K562 (cell line): Measurements from ENCODE around the gene PDIA4. TPM values are rescaled to one million over a fixed set of nuclear protein-coding genes. Genes with fewer than 3 reads are reported as not detected.

ENCODE experiments used
- ATAC-seq: fragments of 200-7000 bp; cut with Tn5 transposase; 3 replicates; pipeline ENCODE4 v1.9.1; 2020; ENCODE audit warnings: moderate library complexity
- BruUV-seq: library from RNA; stranded (reverse); fragments of 400-500 nt; replicated peaks from 2 replicates; lab custom pipeline; 2021; lab: Mats Ljungman, UMichigan
- CTCF ChIA-PET: fragments of 300-600 bp; formaldehyde crosslinking; extraction: SDS; loops from one replicate; lab custom pipeline; 2021; ENCODE audit warnings: low intra/inter-chr PET ratio; lab: Yijun Ruan, JAX
- POLR2A ChIA-PET: fragments of 300-600, 350-650 bp; sonication (Branson Sonifier 250); formaldehyde crosslinking; extraction: SDS; loops from one replicate; lab custom pipeline; 2021; ENCODE audit warnings: antibody characterized with exemption, inconsistent platforms; lab: Yijun Ruan, JAX
- DNase-seq, 4 experiments: peaks; one replicate each; pipeline versions ENCODE4 v3.0.0 to v3.0.0-alpha.2; 2011 to 2018; ENCODE audit warnings: low spot score in 3 of 4, mixed read lengths in 3 of 4; ENCODE audit errors: extremely low read depth in 1 of 4
- FAIRE-seq: peaks from 2 replicates; lab custom pipeline; 2011; peaks lifted over from hg19 to GRCh38; lab: Jason Lieb, UNC
- H2AFZ ChIP-seq: 2 replicates; pipeline ENCODE4 v1.6.0; 2011; ENCODE audit warnings: low read depth, low read length, control low read depth, inconsistent platforms
- H3K27ac ChIP-seq: fragments of 200-600 bp; 3 replicates; pipeline ENCODE4 v1.8.0; 2011; ENCODE audit warnings: low read depth, mild to moderate bottlenecking, control low read depth, inconsistent platforms, low read length, moderate library complexity, mixed read lengths; ENCODE audit errors: extremely low read depth
- H3K27me3 ChIP-seq, 2 experiments: fragments of 300-600 bp in 1 of 2; 2 replicates in 1 of 2; 3 replicates in 1 of 2; pipeline versions ENCODE4 v1.6.0 to v1.8.0; 2011; ENCODE audit warnings: inconsistent platforms in 2 of 2, low read length in 2 of 2, mild to moderate bottlenecking in 1 of 2, mixed read lengths in 1 of 2, moderate library complexity in 1 of 2; ENCODE audit not compliant: control insufficient read depth in 2 of 2, insufficient read depth in 2 of 2
- H3K36me3 ChIP-seq: fragments of 300-600 bp; 3 replicates; pipeline ENCODE4 v1.8.0; 2011; ENCODE audit warnings: mild to moderate bottlenecking, low read length, inconsistent platforms; ENCODE audit not compliant: control insufficient read depth, insufficient read depth
- H3K4me1 ChIP-seq, 2 experiments: fragments of 200-600 bp in 1 of 2; replicated peaks in 1 of 2; 2 replicates in 1 of 2; 3 replicates in 1 of 2; pipeline versions ENCODE4 v1.5.1 to v1.8.0; 2011; ENCODE audit warnings: inconsistent platforms in 2 of 2, low read length in 2 of 2, mild to moderate bottlenecking in 1 of 2, mixed read lengths in 1 of 2, moderate library complexity in 1 of 2; ENCODE audit not compliant: control insufficient read depth in 2 of 2, insufficient read depth in 2 of 2
- H3K4me2 ChIP-seq: 2 replicates; pipeline ENCODE4 v1.6.1; 2011; ENCODE audit warnings: low read length, control low read depth, inconsistent platforms, mixed read lengths; ENCODE audit not compliant: insufficient read depth
- H3K4me3 ChIP-seq: fragments of 200-600 bp; sonication (generic), shearing (Covaris generic); 2 replicates; pipeline ENCODE4 v1.5.1; 2016; ENCODE audit warnings: control low read depth, inconsistent platforms
- H3K79me2 ChIP-seq: fragments of 200-600 bp; 3 replicates; pipeline ENCODE4 v1.8.0; 2011; ENCODE audit warnings: low read length, inconsistent platforms; ENCODE audit not compliant: control insufficient read depth, insufficient read depth
- H3K9ac ChIP-seq, 2 experiments: 2 replicates each; pipeline versions ENCODE4 v1.6.0 to v1.6.1; 2011; ENCODE audit warnings: low read depth in 2 of 2, low read length in 2 of 2, control low read depth in 1 of 2, inconsistent platforms in 1 of 2, mild to moderate bottlenecking in 1 of 2, mixed read lengths in 1 of 2; ENCODE audit not compliant: insufficient read depth in 1 of 2
- H3K9me1 ChIP-seq: one replicate; pipeline ENCODE4 v1.6.0; 2011; ENCODE audit warnings: inconsistent platforms, mild to moderate bottlenecking, low read length, moderate library complexity; ENCODE audit not compliant: control insufficient read depth, insufficient read depth
- H3K9me3 ChIP-seq: replicated peaks from 2 replicates; pipeline ENCODE4 v1.5.1; 2011; ENCODE audit warnings: low read depth, low read length, inconsistent platforms; ENCODE audit not compliant: control insufficient read depth, insufficient read depth
- H4K20me1 ChIP-seq: replicated peaks from 2 replicates; pipeline ENCODE4 v1.6.1; 2011; ENCODE audit warnings: low read length, inconsistent platforms, mixed read lengths; ENCODE audit not compliant: control insufficient read depth, insufficient read depth
- CBX5 ChIP-seq: IDR thresholded peaks from 2 replicates; pipeline ENCODE4 v1.6.1; 2014; ENCODE audit warnings: low read depth, borderline replicate concordance
- FOS ChIP-seq: IDR thresholded peaks from 3 replicates; pipeline ENCODE4 v1.6.1; 2011; ENCODE audit not compliant: insufficient read length; ENCODE audit errors: extremely low read depth
- FOXJ2 ChIP-seq: fragments of 200-800 bp; sonication (Bioruptor generic); IDR thresholded peaks from 2 replicates; pipeline ENCODE4 v1.6.1; 2016; ENCODE audit warnings: missing genetic modification characterization, missing compliant biosample characterization
- FOXP1 ChIP-seq: sonication (generic); formaldehyde crosslinking; IDR thresholded peaks from 2 replicates; pipeline ENCODE4 v1.8.0; 2022; ENCODE audit warnings: mild to moderate bottlenecking, missing genetic modification reagents
- KDM4B ChIP-seq, 2 experiments: fragments of 450-650 bp in 1 of 2; sonication (generic) in 1 of 2; IDR thresholded peaks; 2 replicates each; pipeline ENCODE4 v1.6.1; 2016 to 2017; ENCODE audit warnings: borderline replicate concordance in 2 of 2, antibody characterized with exemption in 1 of 2, low read depth in 1 of 2, mild to moderate bottlenecking in 1 of 2
- SMARCA5 ChIP-seq: fragments of 450-650 bp; IDR thresholded peaks from 2 replicates; pipeline ENCODE4 v1.6.1; 2016
- ZBTB8A ChIP-seq: fragments of 450-650 bp; IDR thresholded peaks from 2 replicates; pipeline ENCODE4 v1.6.1; 2018; ENCODE audit warnings: mild to moderate bottlenecking, moderate library complexity; ENCODE audit not compliant: partially characterized antibody
- ZNF165 ChIP-seq: fragments of 250-450 bp; sonication (Bioruptor Pico); IDR thresholded peaks from 2 replicates; pipeline ENCODE4 v1.4.0; 2020; ENCODE audit warnings: borderline replicate concordance
- ZNF316 ChIP-seq: fragments of 450-650 bp; IDR thresholded peaks from 2 replicates; pipeline ENCODE4 v1.6.1; 2016
- ZNF589 ChIP-seq: fragments of 200-800 bp; sonication (Bioruptor generic); IDR thresholded peaks from 2 replicates; pipeline ENCODE4 v1.6.1; 2016; ENCODE audit warnings: low read depth, missing genetic modification characterization, missing compliant biosample characterization
- WGBS: fragments of 100-300 bp; shearing (Covaris generic); methylation state at CpG from one replicate; pipeline ENCODE4 v1.1.6; 2016; ENCODE audit warnings: low coverage, mixed read lengths; ENCODE audit not compliant: insufficient coverage; ENCODE audit errors: missing lambda C conversion rate; 5-methylcytosine and 5-hydroxymethylcytosine counted together
- in situ Hi-C: fragments of 300-500 bp; cut with MboI; formaldehyde crosslinking; loops from 4 replicates; pipeline ENCODE4 v1.15.0; 2018; ENCODE audit warnings: inconsistent platforms, mixed read lengths
- intact Hi-C: fragments of 100-400 bp; cut with micrococcal nuclease; formaldehyde crosslinking; loops from 2 replicates; pipeline ENCODE4 v1.14.2; 2022
- polyA plus RNA-seq, 8 experiments: library from polyadenylated mRNA; depleted of rRNA in 4 of 8; stranded (reverse) in 5 of 8; unstranded in 3 of 8; fragments of >200 nt; fragmentation: Nextera tagmentation in 2 of 8; fragmentation: Illumina TruSeq in 1 of 8; extraction: Ambion mirVana in 2 of 8; extraction: Trizol in 1 of 8; gene quantifications; 2 replicates each; pipeline versions ENCODE4 v1.2.1 to v1.2.3, GENCODE V29; 2011 to 2014; ENCODE audit warnings: inconsistent platforms in 1 of 8, missing spikeins in 1 of 8
- total RNA-seq, 7 experiments: library from RNA; depleted of rRNA in 6 of 7; stranded (reverse); fragments of >200 nt in 6 of 7; fragmentation: Illumina TruSeq in 2 of 7; extraction: Trizol in 2 of 7; gene quantifications; 2 replicates each; pipeline versions ENCODE4 v1.2.1 to v1.2.3, GENCODE V29; 2011 to 2021; ENCODE audit warnings: low replicate concordance in 1 of 7
- TF ChIP-seq, protein P1 (sequence below): fragments of 450-650 bp; conservative IDR thresholded peaks from 2 replicates; pipeline ENCODE4 v1.6.1; 2016; ENCODE audit warnings: missing genetic modification characterization, low read depth, mild to moderate bottlenecking, control low read depth, missing compliant biosample characterization
- TF ChIP-seq, protein P2 (sequence below): fragments of 250-450 bp; sonication (Bioruptor Pico); IDR thresholded peaks from 2 replicates; pipeline ENCODE4 v1.5.0; 2022; ENCODE audit warnings: mild to moderate bottlenecking
- TF ChIP-seq, protein P3 (sequence below): IDR thresholded peaks from 2 replicates; pipeline ENCODE4 v1.6.1; 2016; ENCODE audit warnings: missing genetic modification characterization, missing compliant biosample characterization
- TF ChIP-seq, protein P4 (sequence below): fragments of 200-800 bp; sonication (Bioruptor generic); IDR thresholded peaks from 2 replicates; pipeline ENCODE4 v1.6.1; 2017; ENCODE audit warnings: missing genetic modification characterization, missing compliant biosample characterization

Gene PDIA4
- total and polyA plus RNA-seq, 9 of the 15 experiments (the other 6 are each of a cell fraction or from before 2014, with no cell fraction given), result 9.1 to 175 (median 146) TPM

DNA sequence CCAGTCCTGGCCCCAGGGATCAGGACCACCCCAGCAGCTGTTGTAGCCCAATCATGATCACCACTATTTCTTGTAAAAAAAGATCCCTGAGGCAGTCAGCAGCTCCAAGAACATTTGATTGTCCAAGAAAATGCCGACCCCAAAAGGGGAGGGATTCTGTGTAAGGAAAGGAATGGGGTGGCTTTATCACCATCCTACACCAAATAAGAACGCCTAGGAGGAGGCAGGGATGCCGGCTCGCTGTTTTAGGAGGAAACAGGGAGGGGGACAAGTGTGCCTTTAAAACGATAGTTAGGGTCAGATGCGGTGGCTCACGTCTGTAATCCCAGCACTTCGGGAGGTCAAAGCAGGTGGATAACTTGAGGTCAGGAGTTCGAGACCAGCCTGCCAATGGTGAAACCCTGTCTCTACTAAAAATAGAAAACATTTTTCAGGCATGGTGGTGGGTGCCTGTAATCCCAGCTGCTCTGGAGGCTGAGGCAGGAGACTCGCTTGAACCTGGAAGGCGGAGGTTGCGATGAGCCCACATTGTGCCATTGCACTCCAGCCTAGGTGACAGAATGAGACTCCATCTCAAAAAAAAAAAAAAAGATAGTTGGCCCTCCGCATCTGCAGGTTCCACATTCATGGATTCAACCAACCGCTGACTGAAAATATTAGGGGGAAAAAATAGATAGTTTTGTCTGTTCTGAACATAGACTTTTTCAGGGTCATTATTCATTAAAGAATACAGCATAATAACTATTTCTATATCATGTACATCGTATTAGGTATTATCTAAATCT is 63.6 kb downstream of the PDIA4 start:
- Histone ChIP-seq H3K4me2 (peak overlapping the region; percentile 73), H3K9ac (peak overlapping the region; percentile 19 to 86), H4K20me1 (no peaks in the 10 kb centered on the region), H2AFZ (peak overlapping the region; percentile 84), H3K79me2 (no peaks in the 10 kb centered on the region), H3K9me1 (no peaks in the 10 kb centered on the region), H3K27me3 (no peaks in the 10 kb centered on the region), H3K27ac (0 out of 3 replicates have a peak overlapping the region, but pooled peaks have one; percentile 0), H3K4me3 (peak overlapping the region; percentile 49), H3K9me3 (no peaks in the 10 kb centered on the region), H3K36me3 (no peaks in the 10 kb centered on the region), H3K4me1 (peaks cover 12 to 32% of the 10 kb centered on the region in 2 experiments; a peak in 4 of 5 replicates)
- ChIA-PET CTCF (interaction anchor here (1.7 to 2.9 kb wide), 2 partner anchors 389 to 461 kb away, joined by 7 to 33 read pairs; no protein-coding TSS in a partner anchor), POLR2A (interaction anchor here (0.9 to 1.9 kb wide), 2 partner anchors 23 to 418 kb away, joined by 3 to 7 read pairs; no protein-coding TSS in a partner anchor)
- 31% methylated on average over 15 of the region's 15 CpGs for WGBS
- in situ Hi-C loops (loop anchor here (5.0 to 25.0 kb wide), 3 partner anchors 377 to 700 kb away; partner anchors contain the start of gene C7orf33), intact Hi-C loops (loop anchor here (5.0 kb wide), 3 partner anchors 82 to 267 kb away; partner anchors contain the start of genes CUL1 and EZH2)
- no peak; the same call in 2 of the 3 replicates for ATAC-seq
- BruUV-seq, result no TSS peak
- peak in 2 of 4 experiments; percentile 27 to 63 for DNase-seq
- no peak for FAIRE-seq
- no peak for TF ChIP-seq ZNF589 (CRISPR knock-in tag)
- TF ChIP-seq, protein P1, sequence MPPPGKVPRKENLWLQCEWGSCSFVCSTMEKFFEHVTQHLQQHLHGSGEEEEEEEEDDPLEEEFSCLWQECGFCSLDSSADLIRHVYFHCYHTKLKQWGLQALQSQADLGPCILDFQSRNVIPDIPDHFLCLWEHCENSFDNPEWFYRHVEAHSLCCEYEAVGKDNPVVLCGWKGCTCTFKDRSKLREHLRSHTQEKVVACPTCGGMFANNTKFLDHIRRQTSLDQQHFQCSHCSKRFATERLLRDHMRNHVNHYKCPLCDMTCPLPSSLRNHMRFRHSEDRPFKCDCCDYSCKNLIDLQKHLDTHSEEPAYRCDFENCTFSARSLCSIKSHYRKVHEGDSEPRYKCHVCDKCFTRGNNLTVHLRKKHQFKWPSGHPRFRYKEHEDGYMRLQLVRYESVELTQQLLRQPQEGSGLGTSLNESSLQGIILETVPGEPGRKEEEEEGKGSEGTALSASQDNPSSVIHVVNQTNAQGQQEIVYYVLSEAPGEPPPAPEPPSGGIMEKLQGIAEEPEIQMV, result no peak
- TF ChIP-seq ZNF316, result no peak
- TF ChIP-seq, protein P2, sequence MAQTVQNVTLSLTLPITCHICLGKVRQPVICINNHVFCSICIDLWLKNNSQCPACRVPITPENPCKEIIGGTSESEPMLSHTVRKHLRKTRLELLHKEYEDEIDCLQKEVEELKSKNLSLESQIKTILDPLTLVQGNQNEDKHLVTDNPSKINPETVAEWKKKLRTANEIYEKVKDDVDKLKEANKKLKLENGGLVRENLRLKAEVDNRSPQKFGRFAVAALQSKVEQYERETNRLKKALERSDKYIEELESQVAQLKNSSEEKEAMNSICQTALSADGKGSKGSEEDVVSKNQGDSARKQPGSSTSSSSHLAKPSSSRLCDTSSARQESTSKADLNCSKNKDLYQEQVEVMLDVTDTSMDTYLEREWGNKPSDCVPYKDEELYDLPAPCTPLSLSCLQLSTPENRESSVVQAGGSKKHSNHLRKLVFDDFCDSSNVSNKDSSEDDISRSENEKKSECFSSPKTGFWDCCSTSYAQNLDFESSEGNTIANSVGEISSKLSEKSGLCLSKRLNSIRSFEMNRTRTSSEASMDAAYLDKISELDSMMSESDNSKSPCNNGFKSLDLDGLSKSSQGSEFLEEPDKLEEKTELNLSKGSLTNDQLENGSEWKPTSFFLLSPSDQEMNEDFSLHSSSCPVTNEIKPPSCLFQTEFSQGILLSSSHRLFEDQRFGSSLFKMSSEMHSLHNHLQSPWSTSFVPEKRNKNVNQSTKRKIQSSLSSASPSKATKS, result no peak
- no peak for TF ChIP-seq FOXP1
- TF ChIP-seq ZBTB8A, result no peak
- TF ChIP-seq, protein P3, sequence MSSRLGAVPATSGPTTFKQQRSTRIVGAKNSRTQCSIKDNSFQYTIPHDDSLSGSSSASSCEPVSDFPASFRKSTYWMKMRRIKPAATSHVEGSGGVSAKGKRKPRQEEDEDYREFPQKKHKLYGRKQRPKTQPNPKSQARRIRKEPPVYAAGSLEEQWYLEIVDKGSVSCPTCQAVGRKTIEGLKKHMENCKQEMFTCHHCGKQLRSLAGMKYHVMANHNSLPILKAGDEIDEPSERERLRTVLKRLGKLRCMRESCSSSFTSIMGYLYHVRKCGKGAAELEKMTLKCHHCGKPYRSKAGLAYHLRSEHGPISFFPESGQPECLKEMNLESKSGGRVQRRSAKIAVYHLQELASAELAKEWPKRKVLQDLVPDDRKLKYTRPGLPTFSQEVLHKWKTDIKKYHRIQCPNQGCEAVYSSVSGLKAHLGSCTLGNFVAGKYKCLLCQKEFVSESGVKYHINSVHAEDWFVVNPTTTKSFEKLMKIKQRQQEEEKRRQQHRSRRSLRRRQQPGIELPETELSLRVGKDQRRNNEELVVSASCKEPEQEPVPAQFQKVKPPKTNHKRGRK (tag), result no peak
- TF ChIP-seq KDM4B (IDR thresholded peaks at IDR 0.05; ENCODE audit: borderline replicate concordance in 2 of 2, low read depth in 1 of 2), result no peak
- no peak for TF ChIP-seq FOXJ2 (tag)
- TF ChIP-seq ZNF165 (CRISPR knock-in tag), result no peak
- TF ChIP-seq, protein P4, sequence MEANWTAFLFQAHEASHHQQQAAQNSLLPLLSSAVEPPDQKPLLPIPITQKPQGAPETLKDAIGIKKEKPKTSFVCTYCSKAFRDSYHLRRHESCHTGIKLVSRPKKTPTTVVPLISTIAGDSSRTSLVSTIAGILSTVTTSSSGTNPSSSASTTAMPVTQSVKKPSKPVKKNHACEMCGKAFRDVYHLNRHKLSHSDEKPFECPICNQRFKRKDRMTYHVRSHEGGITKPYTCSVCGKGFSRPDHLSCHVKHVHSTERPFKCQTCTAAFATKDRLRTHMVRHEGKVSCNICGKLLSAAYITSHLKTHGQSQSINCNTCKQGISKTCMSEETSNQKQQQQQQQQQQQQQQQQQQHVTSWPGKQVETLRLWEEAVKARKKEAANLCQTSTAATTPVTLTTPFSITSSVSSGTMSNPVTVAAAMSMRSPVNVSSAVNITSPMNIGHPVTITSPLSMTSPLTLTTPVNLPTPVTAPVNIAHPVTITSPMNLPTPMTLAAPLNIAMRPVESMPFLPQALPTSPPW, result 0 out of 2 replicates have a peak, but pooled peaks have one; percentile 16
- no peak for TF ChIP-seq FOS
- TF ChIP-seq SMARCA5, result 0 out of 2 replicates have a peak, but pooled peaks have one; percentile 14
- no peak for TF ChIP-seq CBX5
